GM18526 (cell line): Measurements from ENCODE around the gene PDGFB.

Experiments used
- POLR2A ChIP-seq: IDR thresholded peaks from 3 replicates; pipeline ENCODE4 v1.6.1; 2011; ENCODE audit not compliant: insufficient read length; ENCODE audit errors: extremely low read depth

PDGFB gene

GRCh38 chr22:39184586-39185577 lies 59.9 kb downstream of the PDGFB start:
- TF ChIP-seq POLR2A, result no peak

GRCh38 chr22:39183991-39184585 lies 60.7 kb downstream of the PDGFB start:
- no peak for TF ChIP-seq POLR2A

DNA sequence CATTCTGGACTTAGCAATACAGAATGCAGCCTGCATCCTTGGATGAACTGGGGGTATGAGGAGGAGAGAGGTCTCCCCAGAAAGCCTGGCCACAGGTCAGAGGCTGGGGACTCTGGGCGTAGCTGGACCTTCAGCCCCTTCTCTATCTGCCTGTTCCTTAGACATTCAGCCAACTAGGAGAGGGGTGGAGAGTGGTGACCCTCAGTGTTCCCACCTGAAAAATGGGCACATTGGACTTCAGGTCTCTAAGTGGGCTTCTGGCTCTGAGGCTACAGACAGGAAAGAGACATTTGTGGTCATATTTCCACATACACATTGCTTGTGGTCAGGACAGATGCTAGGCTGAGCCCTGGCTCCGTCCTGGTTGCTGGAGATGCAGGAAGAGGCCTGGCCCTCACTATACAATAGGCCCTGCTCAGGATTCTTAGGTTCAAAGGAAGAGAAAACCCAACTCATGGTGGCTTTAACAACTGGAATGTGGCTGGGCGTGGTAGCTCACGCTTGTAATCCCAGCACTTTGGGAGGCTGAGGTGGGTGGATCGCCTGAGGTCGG lies 62.2 kb downstream of the PDGFB start:
- TF ChIP-seq POLR2A, result no peak

DNA sequence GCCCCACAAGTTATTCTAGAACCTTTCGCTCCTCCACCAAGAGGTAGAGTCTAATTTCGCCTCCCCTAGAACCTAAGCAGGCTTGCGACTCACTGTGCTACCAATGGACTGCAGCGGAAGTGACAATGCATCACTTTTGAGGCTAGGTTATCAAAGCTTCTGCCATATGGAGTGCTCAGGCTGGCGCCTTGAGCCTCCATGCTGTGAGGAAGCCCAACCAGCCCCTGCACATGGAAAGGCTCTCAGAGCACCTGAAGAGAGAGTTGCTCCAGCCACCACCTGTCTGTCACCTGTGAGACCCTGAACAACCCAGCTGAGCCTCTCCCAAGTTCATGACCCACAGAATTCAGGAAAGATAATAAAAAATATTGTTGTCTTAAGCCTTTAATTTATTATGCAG lies 63.0 kb downstream of the PDGFB start:
- TF ChIP-seq POLR2A, result no peak

DNA sequence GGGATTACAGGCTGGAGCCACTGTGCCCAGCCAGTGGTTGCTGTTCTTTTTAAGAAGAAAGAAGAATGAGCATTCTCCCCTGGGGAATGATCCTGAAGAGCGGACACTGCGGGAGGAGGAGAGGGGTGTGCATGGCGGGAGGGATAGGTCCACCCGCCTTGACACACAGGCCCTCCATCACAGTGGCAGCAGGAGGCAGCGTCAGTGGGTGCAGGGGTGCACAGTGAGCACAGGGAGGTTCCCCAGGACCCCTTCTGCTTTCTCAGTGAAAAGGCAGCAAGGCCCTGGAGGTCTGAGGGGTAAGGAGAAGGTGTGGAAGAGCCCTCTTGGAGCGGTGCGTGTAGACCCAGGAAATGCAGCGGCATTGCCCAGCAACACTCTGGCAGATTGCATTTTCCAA lies 63.4 kb downstream of the PDGFB start:
- TF ChIP-seq POLR2A, result no peak

DNA sequence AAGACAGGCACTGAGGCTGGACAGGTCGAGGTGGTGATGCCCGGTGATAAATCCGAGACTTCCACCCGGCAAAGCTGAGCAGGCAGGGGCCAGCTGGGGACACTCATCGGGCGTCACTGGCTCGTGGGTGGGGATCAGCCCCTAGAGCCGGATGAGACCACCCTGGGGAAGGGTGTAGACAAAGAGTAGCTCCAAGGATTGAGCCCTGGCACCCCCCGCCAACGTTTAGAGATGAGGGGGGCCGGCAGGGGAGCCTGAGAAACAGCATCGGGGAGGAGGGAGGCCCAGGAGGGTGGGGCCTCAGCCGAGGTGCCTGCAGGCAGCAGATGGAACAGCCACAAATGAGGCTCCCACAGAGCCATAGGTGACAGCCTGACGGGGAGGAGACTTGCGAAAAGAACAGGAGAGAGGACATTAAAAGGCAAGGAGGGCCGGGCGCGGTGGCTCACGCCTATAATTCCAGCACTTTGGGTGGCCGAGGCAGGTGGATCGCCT lies 64.9 kb downstream of the PDGFB start:
- TF ChIP-seq POLR2A, result no peak

GRCh38 chr22:39179401-39179827 lies 65.4 kb downstream of the PDGFB start:
- TF ChIP-seq POLR2A, result no peak

- TF ChIP-seq POLR2A, result no peak
These were observed 66.3 kb downstream of the PDGFB start for GRCh38 chr22:39178206-39179111.

DNA sequence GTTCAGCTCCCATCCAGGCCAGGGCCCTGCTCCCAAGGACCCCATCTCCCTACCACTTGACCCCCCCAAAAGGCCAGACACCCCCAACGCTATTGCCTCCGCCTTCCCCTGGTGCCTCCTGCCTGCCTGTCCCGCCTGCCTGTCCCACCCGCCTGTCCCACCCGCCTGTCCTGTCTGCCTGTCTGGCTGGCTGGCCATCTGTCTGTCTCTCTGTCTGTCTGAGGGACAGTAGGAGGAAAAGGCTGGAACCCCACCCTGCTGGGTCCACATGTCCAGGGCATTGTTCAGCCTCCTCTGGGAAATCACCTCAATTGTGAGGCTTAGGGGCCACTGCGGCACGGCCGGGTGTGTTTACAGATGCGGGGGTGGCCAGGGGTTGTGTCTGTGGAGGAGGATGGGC lies 67.0 kb downstream of the PDGFB start:
- TF ChIP-seq POLR2A, result no peak

DNA sequence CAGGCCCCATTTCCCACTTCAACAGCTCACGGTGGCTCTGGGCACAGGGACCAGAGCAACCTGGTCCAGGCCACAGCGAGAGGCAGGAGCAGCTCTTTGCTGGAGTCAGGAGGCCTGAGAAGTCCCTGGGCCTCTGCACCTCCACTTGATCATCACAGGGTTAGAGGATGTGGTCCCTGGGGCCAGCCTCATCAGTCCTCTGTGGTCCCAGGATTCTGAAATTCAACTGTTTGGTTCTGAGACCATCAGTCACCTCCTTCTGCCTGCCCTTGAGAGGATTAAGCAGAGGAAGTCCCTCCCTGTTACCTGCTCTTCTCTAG lies 67.4 kb downstream of the PDGFB start:
- no peak for TF ChIP-seq POLR2A

DNA sequence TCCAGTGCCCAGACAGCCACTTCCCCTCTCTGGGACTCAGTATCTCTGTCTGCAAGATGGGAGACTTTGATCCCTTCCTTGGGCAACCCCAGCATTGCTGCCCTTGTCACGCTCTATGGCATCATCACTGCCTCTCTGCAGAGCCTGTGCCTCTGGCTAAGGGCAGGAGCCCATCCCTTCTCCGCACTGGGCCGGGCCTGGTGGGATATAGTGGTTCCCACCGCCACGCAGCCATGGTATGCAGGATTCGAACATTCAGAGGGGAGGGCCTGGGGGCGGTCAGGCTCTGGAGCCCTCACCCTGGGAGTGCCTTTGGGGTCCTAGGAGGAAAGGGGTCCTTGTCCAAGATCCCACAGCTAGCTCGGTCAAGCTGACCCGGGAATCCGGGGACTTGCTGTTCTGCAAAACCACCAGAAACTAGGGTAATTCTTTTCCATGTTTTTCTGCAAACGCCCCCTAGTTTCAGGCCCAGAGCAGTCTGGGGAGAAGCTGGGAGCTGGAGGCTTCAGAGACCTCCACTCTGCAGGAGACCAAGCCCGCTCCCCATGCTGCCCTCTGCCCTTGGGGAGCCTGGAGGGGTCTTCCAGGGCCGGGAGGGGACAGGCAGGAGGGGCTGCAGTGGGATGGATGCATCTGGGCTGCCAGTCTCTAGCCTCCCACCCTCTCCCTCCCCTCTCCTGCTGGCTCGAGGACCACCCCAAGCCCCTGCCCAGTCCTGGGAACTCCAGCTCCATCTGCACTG lies 67.9 kb downstream of the PDGFB start:
- no peak for TF ChIP-seq POLR2A

- no peak for TF ChIP-seq POLR2A
These were observed 68.6 kb downstream of the PDGFB start for GRCh38 chr22:39176143-39176713.

DNA sequence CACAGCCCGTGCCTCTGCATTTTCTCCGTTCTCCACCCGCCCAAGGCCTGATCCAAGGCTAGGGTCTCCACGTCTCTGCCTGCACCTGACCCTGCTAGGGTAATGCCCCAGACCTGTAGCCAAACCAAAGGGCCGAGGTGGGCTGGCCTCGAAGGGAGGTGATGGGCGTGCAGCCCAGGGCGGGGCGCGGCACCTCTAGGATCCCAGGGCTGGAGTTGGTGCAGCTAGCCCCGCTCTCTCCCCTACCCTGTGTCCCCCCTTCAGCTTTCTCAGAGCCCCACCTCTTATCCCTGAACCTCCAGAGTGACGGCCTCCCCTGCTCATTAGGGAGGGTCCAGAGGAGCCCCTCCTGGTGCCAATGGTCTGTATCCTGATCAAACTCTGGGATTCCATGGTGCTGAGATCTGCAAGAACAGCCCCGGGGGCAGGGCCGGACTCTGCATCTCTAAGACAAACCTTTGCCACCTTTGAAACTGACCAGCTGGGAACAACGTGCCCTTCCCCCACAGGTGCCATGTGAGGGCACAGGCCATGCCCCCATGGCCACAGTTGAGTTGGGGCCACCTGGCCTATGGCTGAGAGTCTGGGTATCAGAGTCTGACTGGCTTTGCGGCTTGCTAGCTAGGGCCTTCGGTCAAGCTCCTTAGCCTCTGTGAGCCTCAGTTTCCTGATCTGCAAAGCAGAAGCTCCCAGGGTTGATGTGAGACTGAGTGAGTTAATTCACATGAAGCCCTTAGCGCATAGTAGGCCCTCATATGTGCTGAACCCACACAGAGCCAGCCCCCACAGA lies 69.2 kb downstream of the PDGFB start:
- no peak for TF ChIP-seq POLR2A
